Measurements from ENCODE around the gene SP100. TPM values are rescaled to one million over a fixed set of nuclear protein-coding genes. Genes with fewer than 3 reads are reported as not detected.

The SP100 gene
- total RNA-seq, 1 donor from 2014 or later: not detected

DNA sequence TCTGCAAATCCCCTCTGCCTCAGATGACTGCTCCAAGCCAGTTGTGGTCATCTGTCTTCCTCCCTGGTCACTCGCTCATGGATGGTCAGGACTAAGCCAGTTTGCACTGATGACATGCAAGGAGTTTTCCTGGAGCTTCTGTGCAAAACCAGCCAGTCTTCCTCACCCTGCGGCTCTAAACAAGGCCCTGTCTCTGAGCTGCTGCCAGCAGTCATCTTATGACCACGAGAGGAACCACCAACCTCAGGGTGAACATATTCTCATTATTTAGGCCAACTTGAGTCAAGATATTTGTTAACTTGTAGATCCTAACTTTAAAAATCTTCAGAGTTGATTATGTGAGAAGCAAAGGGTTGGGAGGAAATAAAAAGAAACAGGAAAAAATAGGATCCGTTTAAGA lies 176.8 kb downstream of the SP100 start:
- H3K4me3 Mint-ChIP-seq: no peak overlapping the region
- H3K36me3 Mint-ChIP-seq (ENCODE audit: low read depth): no peaks in the 10 kb centered on the region
- H3K27ac Mint-ChIP-seq (ENCODE audit: unreplicated experiment): no peak overlapping the region
- TF ChIP-seq, protein P1, sequence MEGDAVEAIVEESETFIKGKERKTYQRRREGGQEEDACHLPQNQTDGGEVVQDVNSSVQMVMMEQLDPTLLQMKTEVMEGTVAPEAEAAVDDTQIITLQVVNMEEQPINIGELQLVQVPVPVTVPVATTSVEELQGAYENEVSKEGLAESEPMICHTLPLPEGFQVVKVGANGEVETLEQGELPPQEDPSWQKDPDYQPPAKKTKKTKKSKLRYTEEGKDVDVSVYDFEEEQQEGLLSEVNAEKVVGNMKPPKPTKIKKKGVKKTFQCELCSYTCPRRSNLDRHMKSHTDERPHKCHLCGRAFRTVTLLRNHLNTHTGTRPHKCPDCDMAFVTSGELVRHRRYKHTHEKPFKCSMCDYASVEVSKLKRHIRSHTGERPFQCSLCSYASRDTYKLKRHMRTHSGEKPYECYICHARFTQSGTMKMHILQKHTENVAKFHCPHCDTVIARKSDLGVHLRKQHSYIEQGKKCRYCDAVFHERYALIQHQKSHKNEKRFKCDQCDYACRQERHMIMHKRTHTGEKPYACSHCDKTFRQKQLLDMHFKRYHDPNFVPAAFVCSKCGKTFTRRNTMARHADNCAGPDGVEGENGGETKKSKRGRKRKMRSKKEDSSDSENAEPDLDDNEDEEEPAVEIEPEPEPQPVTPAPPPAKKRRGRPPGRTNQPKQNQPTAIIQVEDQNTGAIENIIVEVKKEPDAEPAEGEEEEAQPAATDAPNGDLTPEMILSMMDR (conservative IDR thresholded peaks at IDR 0.05): no peak
- H3K27me3 Mint-ChIP-seq (ENCODE audit: low read depth): peaks cover 9% of the 10 kb centered on the region
- H3K9me3 Mint-ChIP-seq: peaks cover 2% of the 10 kb centered on the region
- no peaks in the 10 kb centered on the region for H3K4me1 Mint-ChIP-seq
- DNase-seq (ENCODE audit: low read depth, low spot score): no peak

Other genes with a start within 250 kb of the SP100 start
- gene SP110, start 196.2 kb upstream of the SP100 start, total RNA-seq: 5.3 and 5.6 TPM in 2 replicates
- gene SP140, start 190.5 kb upstream of the SP100 start, total RNA-seq: not detected in 2 replicates
- gene SP140L, start 89.0 kb upstream of the SP100 start, total RNA-seq: 1.8 and 2.2 TPM in 2 replicates